Measurements from ENCODE around the gene CCR5.
A peak's percentile ranks its signal among the peaks of the same experiment; 100 is the strongest.
"Not testable (repeated sequence)": the region's sequence is repeated elsewhere in the genome, so short reads cannot be mapped to it uniquely, and the experiment has no call there.

Gene CCR5

DNA sequence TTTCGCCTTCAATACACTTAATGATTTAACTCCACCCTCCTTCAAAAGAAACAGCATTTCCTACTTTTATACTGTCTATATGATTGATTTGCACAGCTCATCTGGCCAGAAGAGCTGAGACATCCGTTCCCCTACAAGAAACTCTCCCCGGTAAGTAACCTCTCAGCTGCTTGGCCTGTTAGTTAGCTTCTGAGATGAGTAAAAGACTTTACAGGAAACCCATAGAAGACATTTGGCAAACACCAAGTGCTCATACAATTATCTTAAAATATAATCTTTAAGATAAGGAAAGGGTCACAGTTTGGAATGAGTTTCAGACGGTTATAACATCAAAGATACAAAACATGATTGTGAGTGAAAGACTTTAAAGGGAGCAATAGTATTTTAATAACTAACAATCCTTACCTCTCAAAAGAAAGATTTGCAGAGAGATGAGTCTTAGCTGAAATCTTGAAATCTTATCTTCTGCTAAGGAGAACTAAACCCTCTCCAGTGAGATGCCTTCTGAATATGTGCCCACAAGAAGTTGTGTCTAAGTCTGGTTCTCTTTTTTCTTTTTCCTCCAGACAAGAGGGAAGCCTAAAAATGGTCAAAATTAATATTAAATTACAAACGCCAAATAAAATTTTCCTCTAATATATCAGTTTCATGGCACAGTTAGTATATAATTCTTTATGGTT lies at the start of gene CCR5:
Gene CCR5 (plus strand): TSS at position 108 of the 680 bp plus-strand sequence. CDS start 1,957 bp downstream, outside the sequence.
- H3K36me3 ChIP-seq (ENCODE audit: control insufficient read depth in 1 of 2, insufficient read depth in 2 of 2, low read length in 2 of 2): no peaks in the 10 kb centered on the region
- peaks cover 0 to 4% of the 10 kb centered on the region in 2 donors for H3K4me1 ChIP-seq (ENCODE audit: control insufficient read depth in 1 of 2, insufficient read depth in 2 of 2, low read length in 2 of 2)
- peak within 1 kb of the TSS in 1 of 2 donors; percentile 31 for H3K4me3 ChIP-seq (ENCODE audit: low read depth in 1 of 2, low read length in 2 of 2)
- H3K27ac ChIP-seq (ENCODE audit: low read length): peak within 1 kb of the TSS; percentile 28
- no peaks in the 10 kb centered on the region for H3K27me3 ChIP-seq (ENCODE audit: low read depth, low read length)
- no peaks in the 10 kb centered on the region for H3K9me3 ChIP-seq (ENCODE audit: control insufficient read depth in 1 of 2, low read length in 2 of 2)

- no peak overlapping the region for H3K4me3 ChIP-seq (ENCODE audit: low read depth in 1 of 2, low read length in 2 of 2)
- H3K27me3 ChIP-seq (ENCODE audit: low read depth, low read length): no peaks in the 10 kb centered on the region
- H3K36me3 ChIP-seq (ENCODE audit: control insufficient read depth in 1 of 2, insufficient read depth in 2 of 2, low read length in 2 of 2): no peaks in the 10 kb centered on the region
- H3K9me3 ChIP-seq (ENCODE audit: control insufficient read depth in 1 of 2, low read length in 2 of 2): no peaks in the 10 kb centered on the region
- H3K27ac ChIP-seq (ENCODE audit: low read length): no peak overlapping the region
- no peaks in the 10 kb centered on the region for H3K4me1 ChIP-seq (ENCODE audit: control insufficient read depth in 1 of 2, insufficient read depth in 2 of 2, low read length in 2 of 2)
Measured at GRCh38 chr3:46321461-46322104, 49.2 kb upstream of the CCR5 start.

- Histone ChIP-seq H3K9me3 (ENCODE audit: control insufficient read depth in 1 of 2, low read length in 2 of 2) (peaks cover 0 to 2% of the 10 kb centered on the region in 2 donors), H3K27ac (ENCODE audit: low read length) (no peak overlapping the region), H3K27me3 (ENCODE audit: low read depth, low read length) (no peaks in the 10 kb centered on the region), H3K4me3 (ENCODE audit: low read depth in 1 of 2, low read length in 2 of 2) (no peak overlapping the region), H3K4me1 (ENCODE audit: control insufficient read depth in 1 of 2, insufficient read depth in 2 of 2, low read length in 2 of 2) (no peaks in the 10 kb centered on the region), H3K36me3 (ENCODE audit: control insufficient read depth in 1 of 2, insufficient read depth in 2 of 2, low read length in 2 of 2) (no peaks in the 10 kb centered on the region)
Measured at GRCh38 chr3:46324036-46324435, 46.7 kb upstream of the CCR5 start.

DNA sequence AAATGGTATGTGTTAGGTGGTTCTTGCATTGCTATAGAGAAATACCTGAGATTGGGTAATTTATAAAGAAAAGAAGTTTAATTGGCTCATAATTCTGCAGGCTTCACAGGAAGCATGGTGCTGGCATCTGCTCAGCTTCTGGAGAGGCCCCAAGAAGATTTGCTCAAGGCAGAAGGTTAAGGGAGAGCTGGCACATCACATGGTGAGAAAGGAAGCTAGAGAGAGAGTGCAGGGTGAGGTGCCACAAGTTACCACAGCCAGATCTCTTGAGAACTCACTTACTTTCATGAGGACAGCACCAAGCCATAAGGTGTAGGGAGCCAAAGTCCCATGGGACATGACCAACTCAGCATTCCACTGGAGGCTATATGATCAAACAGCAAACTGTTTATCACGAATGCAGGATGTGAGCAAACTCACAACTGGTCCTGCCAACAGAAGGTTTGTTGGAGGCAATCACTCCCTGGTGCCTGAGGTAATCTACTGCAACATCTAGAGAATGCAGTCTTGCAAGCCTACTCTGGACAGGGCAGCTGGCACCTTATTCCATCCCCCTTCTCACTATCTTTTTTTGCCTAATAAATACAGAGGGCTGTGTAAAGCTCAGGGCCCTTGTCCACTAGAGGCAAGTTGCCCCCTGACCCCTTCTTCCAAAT lies 45.0 kb upstream of the CCR5 start:
- H3K27me3 ChIP-seq (ENCODE audit: low read depth, low read length): no peaks in the 10 kb centered on the region
- H3K27ac ChIP-seq (ENCODE audit: low read length): no peak overlapping the region
- H3K4me1 ChIP-seq (ENCODE audit: control insufficient read depth in 1 of 2, insufficient read depth in 2 of 2, low read length in 2 of 2): no peaks in the 10 kb centered on the region
- H3K4me3 ChIP-seq (ENCODE audit: low read depth in 1 of 2, low read length in 2 of 2): no peak overlapping the region
- H3K36me3 ChIP-seq (ENCODE audit: control insufficient read depth in 1 of 2, insufficient read depth in 2 of 2, low read length in 2 of 2): no peaks in the 10 kb centered on the region
- H3K9me3 ChIP-seq (ENCODE audit: control insufficient read depth in 1 of 2, low read length in 2 of 2): peaks cover 0 to 2% of the 10 kb centered on the region in 2 donors

- H3K9me3 ChIP-seq (ENCODE audit: control insufficient read depth in 1 of 2, low read length in 2 of 2); H3K4me1 ChIP-seq (ENCODE audit: control insufficient read depth in 1 of 2, insufficient read depth in 2 of 2, low read length in 2 of 2); H3K27ac ChIP-seq (ENCODE audit: low read length); H3K4me3 ChIP-seq (ENCODE audit: low read depth in 1 of 2, low read length in 2 of 2); H3K36me3 ChIP-seq (ENCODE audit: control insufficient read depth in 1 of 2, insufficient read depth in 2 of 2, low read length in 2 of 2); H3K27me3 ChIP-seq (ENCODE audit: low read depth, low read length): not testable (repeated sequence)
Measured at GRCh38 chr3:46330676-46331075, 40.1 kb upstream of the CCR5 start.

- Histone ChIP-seq H3K4me3 (ENCODE audit: low read depth in 1 of 2, low read length in 2 of 2) (no peak overlapping the region), H3K27me3 (ENCODE audit: low read depth, low read length) (no peaks in the 10 kb centered on the region), H3K9me3 (ENCODE audit: control insufficient read depth in 1 of 2, low read length in 2 of 2) (peaks cover 0 to 7% of the 10 kb centered on the region in 2 donors), H3K4me1 (ENCODE audit: control insufficient read depth in 1 of 2, insufficient read depth in 2 of 2, low read length in 2 of 2) (no peaks in the 10 kb centered on the region), H3K36me3 (ENCODE audit: control insufficient read depth in 1 of 2, insufficient read depth in 2 of 2, low read length in 2 of 2) (no peaks in the 10 kb centered on the region), H3K27ac (ENCODE audit: low read length) (no peak overlapping the region)
Measured at GRCh38 chr3:46334741-46335478, 35.8 kb upstream of the CCR5 start.

- Histone ChIP-seq H3K4me3 (ENCODE audit: low read depth in 1 of 2, low read length in 2 of 2) (no peak overlapping the region), H3K4me1 (ENCODE audit: control insufficient read depth in 1 of 2, insufficient read depth in 2 of 2, low read length in 2 of 2) (no peaks in the 10 kb centered on the region), H3K27me3 (ENCODE audit: low read depth, low read length) (no peaks in the 10 kb centered on the region), H3K9me3 (ENCODE audit: control insufficient read depth in 1 of 2, low read length in 2 of 2) (peaks cover 0 to 7% of the 10 kb centered on the region in 2 donors), H3K27ac (ENCODE audit: low read length) (no peak overlapping the region), H3K36me3 (ENCODE audit: control insufficient read depth in 1 of 2, insufficient read depth in 2 of 2, low read length in 2 of 2) (no peaks in the 10 kb centered on the region)
Measured at GRCh38 chr3:46335541-46335940, 35.2 kb upstream of the CCR5 start.

GRCh38 chr3:46337911-46338310 lies 32.8 kb upstream of the CCR5 start:
- Histone ChIP-seq H3K36me3 (ENCODE audit: control insufficient read depth in 1 of 2, insufficient read depth in 2 of 2, low read length in 2 of 2) (no peaks in the 10 kb centered on the region), H3K27ac (ENCODE audit: low read length) (no peak overlapping the region)

DNA sequence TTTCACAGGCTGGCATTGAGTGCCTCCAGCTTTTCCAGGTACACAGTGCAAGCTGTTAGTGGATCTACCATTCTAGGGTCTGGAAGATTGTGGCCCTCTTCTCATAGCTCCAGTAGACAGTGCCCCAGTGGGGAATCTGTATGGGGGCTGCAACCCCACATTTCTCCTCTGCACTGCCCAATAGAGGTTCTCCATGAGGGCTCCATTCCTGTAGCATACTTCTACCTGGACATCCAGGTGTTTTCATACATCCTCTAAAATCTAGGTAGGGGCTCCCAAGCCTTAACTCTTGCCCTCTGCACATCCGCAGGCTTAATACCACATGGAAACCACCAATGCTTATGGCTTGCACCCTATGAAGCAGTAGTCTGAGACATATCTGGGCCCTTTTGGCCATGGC lies 31.9 kb upstream of the CCR5 start:
- Histone ChIP-seq H3K27me3 (ENCODE audit: low read depth, low read length) (no peaks in the 10 kb centered on the region), H3K27ac (ENCODE audit: low read length) (no peak overlapping the region), H3K4me1 (ENCODE audit: control insufficient read depth in 1 of 2, insufficient read depth in 2 of 2, low read length in 2 of 2) (no peaks in the 10 kb centered on the region), H3K9me3 (ENCODE audit: control insufficient read depth in 1 of 2, low read length in 2 of 2) (peaks cover 0 to 7% of the 10 kb centered on the region in 2 donors), H3K4me3 (ENCODE audit: low read depth in 1 of 2, low read length in 2 of 2) (no peak overlapping the region), H3K36me3 (ENCODE audit: control insufficient read depth in 1 of 2, insufficient read depth in 2 of 2, low read length in 2 of 2) (no peaks in the 10 kb centered on the region)

More at GRCh38 chr3:46337911-46338310, 32.8 kb upstream of the CCR5 start:
- H3K4me1 ChIP-seq (ENCODE audit: control insufficient read depth in 1 of 2, insufficient read depth in 2 of 2, low read length in 2 of 2): no peaks in the 10 kb centered on the region
- H3K9me3 ChIP-seq (ENCODE audit: control insufficient read depth in 1 of 2, low read length in 2 of 2): peaks cover 0 to 7% of the 10 kb centered on the region in 2 donors
- H3K4me3 ChIP-seq (ENCODE audit: low read depth in 1 of 2, low read length in 2 of 2): no peak overlapping the region
- no peaks in the 10 kb centered on the region for H3K27me3 ChIP-seq (ENCODE audit: low read depth, low read length)

- Histone ChIP-seq H3K27me3 (ENCODE audit: low read depth, low read length) (no peaks in the 10 kb centered on the region), H3K27ac (ENCODE audit: low read length) (no peak overlapping the region), H3K4me3 (ENCODE audit: low read depth in 1 of 2, low read length in 2 of 2) (no peak overlapping the region), H3K36me3 (ENCODE audit: control insufficient read depth in 1 of 2, insufficient read depth in 2 of 2, low read length in 2 of 2) (no peaks in the 10 kb centered on the region), H3K9me3 (ENCODE audit: control insufficient read depth in 1 of 2, low read length in 2 of 2) (peaks cover 0 to 3% of the 10 kb centered on the region in 2 donors), H3K4me1 (ENCODE audit: control insufficient read depth in 1 of 2, insufficient read depth in 2 of 2, low read length in 2 of 2) (no peaks in the 10 kb centered on the region)
Measured at GRCh38 chr3:46344476-46344875, 26.3 kb upstream of the CCR5 start.
